Raji (cell line): ENCODE measurements around the gene DNM3.

Source experiments
- POLR2A ChIP-seq: IDR thresholded peaks from 2 replicates; pipeline ENCODE4 v1.6.1; 2011; ENCODE audit warnings: low read depth, low read length, control low read depth; ENCODE audit not compliant: insufficient read depth

Gene DNM3

DNA sequence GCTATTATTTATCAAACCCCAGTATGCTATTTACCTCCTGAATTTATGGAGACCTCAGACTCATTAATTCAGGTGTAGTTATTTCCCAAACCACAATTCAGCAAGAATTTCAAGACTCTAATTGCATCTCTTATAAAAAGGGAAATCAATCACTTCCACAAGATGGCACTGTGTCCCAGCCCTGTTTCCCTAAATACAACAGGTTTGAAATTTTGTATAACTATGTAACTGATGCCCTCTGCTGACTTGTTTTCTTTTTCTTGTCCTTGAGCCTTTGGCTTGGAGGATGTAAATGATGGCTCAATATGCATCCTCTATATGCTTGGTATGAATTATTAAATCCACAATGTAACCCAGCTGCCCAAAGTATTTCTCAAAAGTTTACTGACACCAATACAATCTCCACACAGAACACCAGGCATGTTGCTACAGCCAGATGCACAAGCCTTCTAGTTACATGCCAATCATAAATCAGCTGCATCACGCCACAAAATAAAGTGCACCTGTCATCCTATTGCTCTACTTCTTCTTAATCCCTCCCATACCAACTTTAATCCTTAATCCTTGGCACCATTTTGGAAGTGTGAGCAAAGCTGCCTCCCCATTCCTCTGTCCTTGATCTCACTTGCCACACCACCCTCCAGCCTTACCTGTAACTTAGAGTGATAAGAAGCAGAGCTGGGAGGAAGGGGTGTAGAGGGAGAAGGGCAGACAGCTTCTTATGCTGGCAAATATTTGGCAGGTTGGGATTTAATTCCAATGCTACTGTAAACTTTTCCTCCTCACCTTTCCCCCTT, 588.2 kb downstream of the DNM3 start:
- no peak for TF ChIP-seq POLR2A

- no peak for TF ChIP-seq POLR2A
Measured at GRCh38 chr1:172430128-172430454, 588.8 kb downstream of the DNM3 start.

DNA sequence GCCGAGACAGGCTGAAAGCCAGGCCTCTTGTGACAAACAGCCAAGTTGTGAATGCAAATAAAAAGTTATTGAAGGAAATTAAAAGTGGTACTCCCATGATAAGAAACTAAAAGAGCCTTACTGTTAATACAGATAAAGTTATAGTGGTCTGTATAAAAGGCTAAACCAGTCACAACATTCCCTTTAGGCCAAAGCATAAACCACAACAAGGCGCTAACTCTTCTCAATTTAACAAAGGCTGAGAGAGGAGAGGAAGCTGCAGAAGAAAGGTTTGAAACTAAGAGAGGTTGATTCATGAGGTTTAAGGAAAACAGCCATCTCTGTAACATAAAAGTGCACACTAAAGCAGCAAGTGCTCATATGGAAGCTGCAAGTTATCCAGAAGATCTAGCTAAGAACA, 589.9 kb downstream of the DNM3 start:
- TF ChIP-seq POLR2A = no peak

- no peak for TF ChIP-seq POLR2A
Measured at GRCh38 chr1:172431721-172432192, 590.5 kb downstream of the DNM3 start.

DNA sequence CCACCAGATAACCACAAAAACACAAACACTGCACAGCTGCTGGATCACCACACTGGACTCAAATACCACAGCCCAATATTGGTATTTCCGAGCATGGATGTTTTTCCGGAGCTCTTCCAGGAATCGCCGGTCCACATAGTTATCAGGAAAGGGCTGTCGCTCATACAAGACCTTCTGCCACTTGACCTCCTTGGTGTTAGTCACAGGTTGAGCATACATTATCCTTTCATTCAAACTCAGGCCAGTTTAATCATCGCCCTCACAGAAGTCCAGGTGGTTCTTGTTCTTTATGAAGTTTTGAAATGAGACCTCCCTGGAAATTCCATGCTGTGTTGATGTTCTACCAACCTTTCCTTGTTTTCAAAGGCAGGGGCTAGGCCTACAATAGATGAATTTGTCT, 601.1 kb downstream of the DNM3 start:
- TF ChIP-seq POLR2A = no peak

- no peak for TF ChIP-seq POLR2A
Measured at GRCh38 chr1:172442843-172443565, 601.7 kb downstream of the DNM3 start.

DNA sequence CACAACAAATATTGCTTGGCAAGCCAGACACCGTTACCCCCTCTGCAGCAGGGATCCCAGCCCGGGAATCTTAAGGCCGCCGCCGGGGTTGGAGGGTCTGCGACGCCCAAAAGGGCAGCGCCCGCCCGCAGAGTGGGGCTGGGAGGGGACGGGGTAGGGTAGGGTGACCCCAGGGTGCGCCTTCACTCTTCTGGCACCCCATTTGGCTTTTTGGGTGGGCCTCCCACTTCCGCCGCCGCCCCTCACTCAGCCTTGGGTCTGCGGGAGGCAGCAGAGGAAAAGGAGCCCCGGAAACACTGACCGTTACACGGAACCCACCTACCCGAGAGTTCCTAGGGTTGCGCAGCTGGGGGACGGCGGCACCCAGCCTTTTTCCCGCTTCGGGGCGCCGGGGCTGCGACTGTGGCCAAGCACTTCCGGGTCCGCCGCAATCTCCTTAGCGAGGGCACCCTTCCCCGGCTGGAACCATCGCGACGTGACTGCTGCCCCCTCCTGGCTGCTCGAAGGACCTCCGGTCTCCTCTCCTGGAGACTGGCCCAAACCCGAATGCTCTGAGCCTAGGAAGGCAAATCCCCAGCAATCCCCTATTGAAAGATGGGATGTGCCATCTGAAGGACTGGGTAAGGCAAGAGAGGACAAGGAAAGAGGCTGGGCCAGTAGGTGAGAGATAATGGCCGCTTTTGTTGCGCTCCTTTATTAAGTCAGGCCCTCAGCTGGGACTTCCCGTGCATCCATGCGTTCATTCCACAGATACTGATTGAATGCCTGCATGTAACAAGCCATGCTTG, 602.6 kb downstream of the DNM3 start, which contains the start of gene PIGC:
Gene PIGC (minus strand): TSS at position 404 of the 788 bp plus-strand sequence. CDS start 1,447 bp downstream, outside the sequence.
- peak; percentile 71 for TF ChIP-seq POLR2A

- no peak for TF ChIP-seq POLR2A
Measured at GRCh38 chr1:172446547-172446946, 605.2 kb downstream of the DNM3 start.

- no peak for TF ChIP-seq POLR2A
Measured at GRCh38 chr1:172447641-172448040, 606.3 kb downstream of the DNM3 start.

DNA sequence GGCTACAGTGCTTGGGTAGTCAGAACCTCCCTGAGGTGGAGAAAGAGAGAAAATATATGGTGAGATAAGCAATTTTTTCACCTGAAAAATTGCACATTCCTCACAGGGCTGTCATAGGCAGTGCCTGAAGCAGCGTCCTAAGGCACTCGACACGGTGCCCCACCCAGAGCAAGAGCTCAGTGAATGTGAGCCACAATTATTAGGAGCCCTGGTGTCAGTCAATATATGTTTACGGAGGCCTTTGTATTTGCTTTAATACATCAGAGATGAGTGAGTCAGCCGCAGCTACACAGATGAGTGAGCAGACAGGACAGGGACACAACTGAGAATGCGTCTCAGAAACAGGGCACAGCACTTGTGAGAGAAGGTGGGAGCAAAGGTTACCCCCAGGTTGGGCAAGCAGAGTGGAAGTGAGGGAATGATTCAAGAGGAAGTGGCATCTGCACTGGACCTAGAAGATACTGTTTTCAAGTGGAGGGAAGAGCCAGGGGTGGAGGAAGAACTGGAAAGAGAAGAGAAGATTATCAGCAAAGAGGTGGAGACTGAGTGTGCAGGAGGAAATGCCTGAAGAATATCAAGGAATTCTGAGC, 607.8 kb downstream of the DNM3 start:
- TF ChIP-seq POLR2A = no peak

GRCh38 chr1:172449585-172450523, 608.6 kb downstream of the DNM3 start:
- no peak for TF ChIP-seq POLR2A

GRCh38 chr1:172450524-172450885, 609.2 kb downstream of the DNM3 start:
- no peak for TF ChIP-seq POLR2A

DNA sequence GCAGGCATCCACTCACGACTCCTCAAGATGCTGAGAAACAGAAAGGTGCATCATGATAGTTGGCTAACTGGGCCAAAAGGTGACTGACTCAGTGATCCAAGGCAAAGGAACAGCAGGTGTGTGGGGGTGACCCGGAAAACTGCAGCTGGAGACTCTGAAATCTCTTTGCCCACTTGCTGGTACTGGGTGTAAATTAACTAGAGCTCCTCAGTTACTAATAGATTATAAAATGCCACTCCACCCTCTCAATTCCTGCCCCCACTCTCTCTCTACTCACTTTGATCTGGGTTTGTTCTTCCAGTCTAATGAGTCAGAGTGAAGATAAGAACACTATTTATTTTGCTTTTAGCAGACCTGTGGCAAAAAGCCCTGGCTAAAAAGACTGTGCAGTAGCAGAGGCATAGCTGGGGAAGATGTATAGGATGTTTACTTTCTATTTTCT, 609.7 kb downstream of the DNM3 start:
- TF ChIP-seq POLR2A = no peak

GRCh38 chr1:172452536-172453152, 611.3 kb downstream of the DNM3 start:
- TF ChIP-seq POLR2A = no peak
